Pancreas (tissue), 10 donors: ENCODE measurements around the gene ANKRD12. TPM values are rescaled to one million over a fixed set of nuclear protein-coding genes. Genes with fewer than 3 reads are reported as not detected.
"Not testable (repeated sequence)": the region's sequence is repeated elsewhere in the genome, so short reads cannot be mapped to it uniquely, and the experiment has no call there.

Source experiments
- ATAC-seq, 4 donors: fragments of 200-7000 bp; cut with Tn5 transposase; one replicate each; pipeline versions ENCODE4 v1.8.0 to v1.9.1; 2020; ENCODE audit warnings: mild to moderate bottlenecking in 4 of 4, moderate library complexity in 4 of 4
- DNase-seq, 6 donors: peaks; one replicate each; pipeline ENCODE4 v3.0.0-alpha.2; 2020
- FAIRE-seq: peaks from 2 replicates; lab custom pipeline; 2012; peaks lifted over from hg19 to GRCh38; lab: Jason Lieb, UNC
- H3K27ac ChIP-seq, 4 donors: fragments of 200-600 bp; sonication (generic); 1 replicate in 3 of 4; 2 replicates in 1 of 4; pipeline versions ENCODE4 v1.5.0 to v1.8.0; 2020
- H3K27me3 ChIP-seq, 4 donors: fragments of 200-600 bp; one replicate each; pipeline ENCODE4 v1.8.0; 2021
- H3K36me3 ChIP-seq, 3 donors: fragments of 200-600 bp; sonication (generic) in 1 of 3; one replicate each; pipeline versions ENCODE4 v1.5.0 to v1.8.0; 2020 to 2021
- H3K4me1 ChIP-seq, 3 donors: fragments of 200-600 bp; one replicate each; pipeline ENCODE4 v1.8.0; 2021
- H3K4me3 ChIP-seq, 4 donors: fragments of 200-600 bp; sonication (generic) in 2 of 4; one replicate each; pipeline versions ENCODE4 v1.5.0 to v1.8.0; 2020 to 2021
- H3K9me3 ChIP-seq, 4 donors: fragments of 200-600 bp; one replicate each; pipeline ENCODE4 v1.8.0; 2021
- WGBS, 2 donors: extraction: QIAGEN DNeasy Blood & Tissue Kit; methylation state at CpG; one replicate each; pipeline ENCODE4 v1.1.7; 2013; 5-methylcytosine and 5-hydroxymethylcytosine counted together
- intact Hi-C, 3 donors: fragments of 100-400 bp; cut with DNase I; formaldehyde crosslinking; loops; one replicate each; pipeline versions ENCODE4 v1.11.1 to v1.14.2; 2022
- polyA plus RNA-seq, 2 donors: library from polyadenylated mRNA; stranded (reverse); fragments of 200-250 nt; gene quantifications; one replicate each; pipeline ENCODE4 v1.2.3, GENCODE V29; 2013
- total RNA-seq, 6 donors: library from RNA; stranded (reverse); fragmentation: NEBNext Ultra II Directional in 4 of 6; extraction: Animal tissue kit (Norgen Biotek cat#: 25700) in 4 of 6; gene quantifications; one replicate each; pipeline versions ENCODE4 v1.2.1 to v1.2.4, GENCODE V29; 2021 to 2023
- TF ChIP-seq, protein P1 (sequence below), 4 donors: fragments of 200-600 bp; sonication (generic) in 3 of 4; IDR thresholded peaks; one replicate each; pipeline versions ENCODE4 v1.5.0 to v1.8.0; 2021; ENCODE audit warnings: antibody characterized with exemption in 4 of 4
- donor health status: healthy with polysubstance abuse.
- donor health status: DM: no; HTN: no; CAD: no; lungs with moderate emphysema.
- donor health status: DM: no; HTN: no; CAD: no.
- donor health status: control.
- donor health status: control.
- donor health status: Bipolar disorder and iron deficiency.
- donor health status: DM: yes; HTN: yes; CAD: no.
- donor health status: DM: no; HTN: no; CAD: no.
- donor health status: DM: no; HTN: no; CAD: no.
- donor health status: DM: yes; HTN: yes; CAD: no.

The ANKRD12 gene
- total and polyA plus RNA-seq, 8 donors = 14.5 to 51.7 (median 27.3) TPM

- no peak for FAIRE-seq
- Histone ChIP-seq H3K9me3 (no peaks in the 10 kb centered on the region), H3K27ac (no peak overlapping the region), H3K4me3 (no peak overlapping the region), H3K27me3 (no peaks in the 10 kb centered on the region), H3K4me1 (peaks cover 8 to 29% (median 27%) of the 10 kb centered on the region in 3 donors), H3K36me3 (no peaks in the 10 kb centered on the region)
- no peak for DNase-seq
- ATAC-seq = no peak
- intact Hi-C loops = no loop called here
- 95 to 98% methylated on average over 4 of the region's 4 CpGs for WGBS, 2 donors
- TF ChIP-seq, protein P1, sequence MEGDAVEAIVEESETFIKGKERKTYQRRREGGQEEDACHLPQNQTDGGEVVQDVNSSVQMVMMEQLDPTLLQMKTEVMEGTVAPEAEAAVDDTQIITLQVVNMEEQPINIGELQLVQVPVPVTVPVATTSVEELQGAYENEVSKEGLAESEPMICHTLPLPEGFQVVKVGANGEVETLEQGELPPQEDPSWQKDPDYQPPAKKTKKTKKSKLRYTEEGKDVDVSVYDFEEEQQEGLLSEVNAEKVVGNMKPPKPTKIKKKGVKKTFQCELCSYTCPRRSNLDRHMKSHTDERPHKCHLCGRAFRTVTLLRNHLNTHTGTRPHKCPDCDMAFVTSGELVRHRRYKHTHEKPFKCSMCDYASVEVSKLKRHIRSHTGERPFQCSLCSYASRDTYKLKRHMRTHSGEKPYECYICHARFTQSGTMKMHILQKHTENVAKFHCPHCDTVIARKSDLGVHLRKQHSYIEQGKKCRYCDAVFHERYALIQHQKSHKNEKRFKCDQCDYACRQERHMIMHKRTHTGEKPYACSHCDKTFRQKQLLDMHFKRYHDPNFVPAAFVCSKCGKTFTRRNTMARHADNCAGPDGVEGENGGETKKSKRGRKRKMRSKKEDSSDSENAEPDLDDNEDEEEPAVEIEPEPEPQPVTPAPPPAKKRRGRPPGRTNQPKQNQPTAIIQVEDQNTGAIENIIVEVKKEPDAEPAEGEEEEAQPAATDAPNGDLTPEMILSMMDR (IDR thresholded peaks at IDR 0.05) = no peak
These were observed 20.1 kb downstream of the ANKRD12 start for GRCh38 chr18:9156604-9157249.

DNA sequence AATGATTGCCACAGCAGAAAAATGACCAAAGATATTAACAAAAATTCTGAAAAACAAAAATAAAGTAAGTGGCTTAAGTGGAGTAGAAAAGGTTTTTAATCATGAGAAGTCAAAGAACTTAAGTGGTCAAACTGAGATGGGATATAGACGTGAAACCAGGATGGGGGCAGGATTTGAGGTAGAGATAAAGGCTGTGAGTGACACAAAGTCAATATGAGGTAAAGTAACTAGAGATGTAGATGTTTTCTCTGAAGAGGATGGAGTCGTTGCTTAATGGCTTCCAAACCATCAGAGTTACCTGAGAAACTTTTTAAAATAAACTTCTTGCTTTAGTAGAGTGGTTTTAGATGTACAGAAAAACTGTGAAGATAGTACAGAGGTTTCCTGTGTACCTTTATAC lies 21.2 kb downstream of the ANKRD12 start:
- ATAC-seq (no peak), DNase-seq (no peak), FAIRE-seq (no peak)
- TF ChIP-seq, protein P1 (IDR thresholded peaks at IDR 0.05) = no peak
- Histone ChIP-seq H3K4me3 (no peak overlapping the region), H3K36me3 (no peaks in the 10 kb centered on the region), H3K4me1 (peaks cover 8 to 20% (median 16%) of the 10 kb centered on the region in 3 donors), H3K9me3 (no peaks in the 10 kb centered on the region), H3K27me3 (no peaks in the 10 kb centered on the region), H3K27ac (no peak overlapping the region)
- intact Hi-C loops = no loop called here
- 13% methylated on average over 2 of the region's 2 CpGs for WGBS, 2 donors

DNA sequence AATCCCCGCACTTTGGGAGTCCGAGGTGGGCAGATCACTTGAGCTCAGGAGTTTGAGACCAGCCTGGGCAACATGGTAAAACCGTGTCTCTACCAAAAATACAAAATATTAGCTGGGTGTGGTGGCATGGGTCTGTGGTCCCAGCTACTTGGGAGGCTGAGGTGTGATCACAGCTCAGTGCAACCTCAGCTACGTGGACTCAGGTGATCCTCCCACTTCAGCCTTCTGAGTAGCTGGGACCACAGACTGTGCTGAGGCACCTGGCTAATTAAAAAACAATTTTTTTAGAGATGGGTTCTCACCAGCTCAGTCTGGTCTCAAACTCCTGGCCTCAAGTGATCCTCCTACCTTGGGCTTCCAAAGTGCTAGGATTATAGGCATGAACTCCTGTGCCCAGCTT lies 23.4 kb downstream of the ANKRD12 start:
- no peak for FAIRE-seq
- intact Hi-C loops = no loop called here
- Histone ChIP-seq H3K27ac (no peak overlapping the region), H3K4me1 (peaks cover 7 to 10% (median 8%) of the 10 kb centered on the region in 3 donors), H3K4me3 (no peak overlapping the region), H3K9me3 (peaks cover 0 to 2% (median 0%) of the 10 kb centered on the region in 4 donors), H3K36me3 (no peaks in the 10 kb centered on the region), H3K27me3 (no peaks in the 10 kb centered on the region)
- ATAC-seq = no peak
- TF ChIP-seq, protein P1 (IDR thresholded peaks at IDR 0.05) = no peak
- DNase-seq = no peak
- WGBS, 2 donors = 88 to 98% methylated on average over 4 of the region's 4 CpGs

GRCh38 chr18:9162663-9163062 lies 26.1 kb downstream of the ANKRD12 start:
- ATAC-seq, H3K9me3 ChIP-seq, intact Hi-C loops, FAIRE-seq, DNase-seq, H3K27ac ChIP-seq, H3K4me3 ChIP-seq, H3K27me3 ChIP-seq, H3K36me3 ChIP-seq: not testable (repeated sequence)
- peaks cover 7 to 10% (median 8%) of the 10 kb centered on the region in 3 donors for H3K4me1 ChIP-seq
- 96% methylated on average over 4 of the region's 4 CpGs for WGBS, 2 donors

- H3K36me3 ChIP-seq, DNase-seq, ATAC-seq, H3K27ac ChIP-seq, FAIRE-seq, H3K4me1 ChIP-seq, H3K27me3 ChIP-seq, intact Hi-C loops, H3K4me3 ChIP-seq, H3K9me3 ChIP-seq: not testable (repeated sequence)
These were observed 27.6 kb downstream of the ANKRD12 start for GRCh38 chr18:9164149-9164548.

- H3K4me3 ChIP-seq, FAIRE-seq, ATAC-seq, H3K27me3 ChIP-seq, DNase-seq, H3K27ac ChIP-seq, H3K36me3 ChIP-seq, H3K4me1 ChIP-seq, H3K9me3 ChIP-seq, intact Hi-C loops: not testable (repeated sequence)
- 91 to 99% methylated on average over 3 of the region's 3 CpGs for WGBS, 2 donors
These were observed 29.3 kb downstream of the ANKRD12 start for GRCh38 chr18:9165883-9166282.

DNA sequence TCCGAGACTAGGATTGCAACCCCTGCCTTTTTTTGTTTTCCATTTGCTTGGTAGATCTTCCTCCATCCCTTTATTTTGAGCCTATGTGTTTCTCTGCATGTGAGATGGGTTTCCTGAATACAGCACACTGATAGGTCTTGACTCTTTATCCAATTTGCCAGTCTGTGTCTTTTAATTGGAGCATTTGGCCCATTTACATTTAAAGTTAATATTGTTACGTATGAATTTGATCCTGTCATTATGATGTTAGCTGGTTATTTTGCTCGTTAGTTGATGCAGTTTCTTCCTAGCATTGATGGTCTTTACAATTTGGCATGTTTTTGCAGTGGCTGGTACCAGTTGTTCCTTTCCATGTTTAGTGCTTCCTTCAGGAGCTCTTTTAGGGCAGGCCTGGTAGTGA lies 32.9 kb downstream of the ANKRD12 start:
- H3K4me3 ChIP-seq, ATAC-seq, H3K27ac ChIP-seq, FAIRE-seq, intact Hi-C loops, H3K4me1 ChIP-seq, H3K27me3 ChIP-seq, H3K9me3 ChIP-seq, H3K36me3 ChIP-seq, DNase-seq: not testable (repeated sequence)
- 89 to 91% methylated on average over 3 of the region's 3 CpGs for WGBS, 2 donors

DNA sequence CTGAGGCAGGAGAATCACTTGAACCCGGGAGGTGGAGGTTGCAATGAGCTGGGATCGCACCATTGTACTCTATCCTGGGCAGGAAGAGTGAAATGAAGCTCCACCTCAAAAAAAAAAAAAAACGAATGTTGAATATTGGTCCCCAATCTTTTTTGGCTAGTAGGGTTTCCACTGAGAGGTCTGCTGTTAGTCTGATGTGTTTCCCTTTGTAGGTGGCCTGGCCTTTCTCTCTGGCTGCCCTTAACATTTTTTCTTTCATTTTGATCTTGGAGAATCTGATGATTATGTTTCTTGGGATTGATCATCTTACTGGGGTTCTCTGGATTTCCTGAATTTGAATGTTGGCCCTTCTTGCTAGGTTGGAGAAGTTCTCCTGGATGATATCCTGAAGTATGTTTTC lies 35.3 kb downstream of the ANKRD12 start:
- H3K4me3 ChIP-seq, H3K27me3 ChIP-seq, intact Hi-C loops, H3K4me1 ChIP-seq, H3K36me3 ChIP-seq, DNase-seq, H3K9me3 ChIP-seq, ATAC-seq, H3K27ac ChIP-seq, FAIRE-seq: not testable (repeated sequence)
- 81 to 91% methylated on average over 3 of the region's 3 CpGs for WGBS, 2 donors
